H1 (cell line): ENCODE data around the gene ANKUB1.

Experiments used
- ASH2L ChIP-seq: fragments of 200-600, 300-600 bp; sonication (generic); IDR thresholded peaks from one replicate; pipeline ENCODE4 v1.7.1; 2017; ENCODE audit warnings: low read length
- ATF3 ChIP-seq: IDR thresholded peaks from 2 replicates; pipeline ENCODE4 v1.6.1; 2011; ENCODE audit warnings: low read depth, mild to moderate bottlenecking, low read length; ENCODE audit not compliant: insufficient read depth
- CHD1 ChIP-seq: IDR thresholded peaks from 2 replicates; pipeline ENCODE4 v1.6.1; 2012; ENCODE audit warnings: low read depth, low read length, improper control_type of control experiment
- EP300 ChIP-seq, 2 experiments: IDR thresholded peaks; 1 replicate in 1 of 2; 2 replicates in 1 of 2; pipeline ENCODE4 v1.6.1; 2011 to 2012; ENCODE audit warnings: low read depth in 2 of 2, low read length in 2 of 2, mild to moderate bottlenecking in 2 of 2, borderline replicate concordance in 1 of 2, inconsistent platforms in 1 of 2, moderate library complexity in 1 of 2
- EZH2 ChIP-seq: fragments of 200-600 bp; sonication (generic); IDR thresholded peaks from 2 replicates; pipeline ENCODE4 v1.7.1; 2012; ENCODE audit warnings: low read depth, mild to moderate bottlenecking, moderate library complexity, low read length, inconsistent platforms; ENCODE audit not compliant: severe bottlenecking
- MAX ChIP-seq: IDR thresholded peaks from 2 replicates; pipeline ENCODE4 v1.6.1; 2012; ENCODE audit warnings: inconsistent platforms
- POLR2A ChIP-seq, 2 experiments: IDR thresholded peaks; 1 replicate in 1 of 2; 2 replicates in 1 of 2; pipeline ENCODE4 v1.6.1; 2011; ENCODE audit warnings: low read depth in 2 of 2, low read length in 2 of 2, mild to moderate bottlenecking in 2 of 2; ENCODE audit errors: control extremely low read depth in 1 of 2
- RFX5 ChIP-seq: IDR thresholded peaks from 2 replicates; pipeline ENCODE4 v1.6.1; 2011; ENCODE audit warnings: low read depth, low read length, improper control_type of control experiment, borderline replicate concordance
- SP2 ChIP-seq: IDR thresholded peaks from 2 replicates; pipeline ENCODE4 v1.6.1; 2012; ENCODE audit warnings: mild to moderate bottlenecking, low read length, inconsistent platforms
- SRF ChIP-seq: IDR thresholded peaks from 2 replicates; pipeline ENCODE4 v1.6.1; 2011; ENCODE audit warnings: mild to moderate bottlenecking, low read depth, low read length, moderate library complexity
- TBP ChIP-seq: IDR thresholded peaks from 2 replicates; pipeline ENCODE4 v1.6.1; 2011; ENCODE audit warnings: low read depth, low read length, improper control_type of control experiment
- TF ChIP-seq, protein P1 (sequence below), 3 experiments: IDR thresholded peaks; 1 replicate in 2 of 3; 2 replicates in 1 of 3; pipeline versions ENCODE4 v1.5.1 to v1.6.1; 2011; ENCODE audit warnings: low read length in 3 of 3, mild to moderate bottlenecking in 3 of 3, inconsistent platforms in 2 of 3, low read depth in 1 of 3, moderate library complexity in 1 of 3; ENCODE audit not compliant: insufficient read depth in 1 of 3; ENCODE audit errors: control extremely low read depth in 1 of 3

DNA sequence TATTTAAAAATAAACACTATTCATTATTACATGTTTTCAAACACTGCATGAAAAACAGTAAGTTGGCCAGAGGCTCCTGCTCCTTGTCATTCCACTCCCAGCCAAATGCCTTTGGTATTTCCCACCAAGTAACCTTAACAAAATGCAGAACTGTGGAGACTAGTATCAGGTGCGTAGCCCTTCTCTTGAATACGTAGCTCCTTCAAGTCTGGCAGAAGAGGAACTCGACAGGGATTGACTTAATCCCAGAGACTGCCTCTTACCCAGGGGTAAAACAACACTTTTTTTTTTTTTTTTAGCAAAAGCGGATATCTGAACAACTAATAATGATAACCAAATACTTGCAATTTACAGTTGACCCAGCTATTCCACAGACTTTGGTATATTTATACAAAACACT, 40.8 kb downstream of the ANKUB1 start:
- TF ChIP-seq POLR2A (IDR thresholded peaks at IDR 0.05; ENCODE audit: control extremely low read depth in 1 of 2, low read depth in 2 of 2, low read length in 2 of 2) (no peak), SRF (no peak), CHD1 (no peak), SP2 (no peak), ATF3 (no peak), EZH2 (no peak), MAX (no peak), EP300 (IDR thresholded peaks at IDR 0.05; ENCODE audit: borderline replicate concordance in 1 of 2, low read depth in 2 of 2, low read length in 2 of 2) (no peak), RFX5 (no peak), ASH2L (no peak), TBP (no peak)
- TF ChIP-seq, protein P1, sequence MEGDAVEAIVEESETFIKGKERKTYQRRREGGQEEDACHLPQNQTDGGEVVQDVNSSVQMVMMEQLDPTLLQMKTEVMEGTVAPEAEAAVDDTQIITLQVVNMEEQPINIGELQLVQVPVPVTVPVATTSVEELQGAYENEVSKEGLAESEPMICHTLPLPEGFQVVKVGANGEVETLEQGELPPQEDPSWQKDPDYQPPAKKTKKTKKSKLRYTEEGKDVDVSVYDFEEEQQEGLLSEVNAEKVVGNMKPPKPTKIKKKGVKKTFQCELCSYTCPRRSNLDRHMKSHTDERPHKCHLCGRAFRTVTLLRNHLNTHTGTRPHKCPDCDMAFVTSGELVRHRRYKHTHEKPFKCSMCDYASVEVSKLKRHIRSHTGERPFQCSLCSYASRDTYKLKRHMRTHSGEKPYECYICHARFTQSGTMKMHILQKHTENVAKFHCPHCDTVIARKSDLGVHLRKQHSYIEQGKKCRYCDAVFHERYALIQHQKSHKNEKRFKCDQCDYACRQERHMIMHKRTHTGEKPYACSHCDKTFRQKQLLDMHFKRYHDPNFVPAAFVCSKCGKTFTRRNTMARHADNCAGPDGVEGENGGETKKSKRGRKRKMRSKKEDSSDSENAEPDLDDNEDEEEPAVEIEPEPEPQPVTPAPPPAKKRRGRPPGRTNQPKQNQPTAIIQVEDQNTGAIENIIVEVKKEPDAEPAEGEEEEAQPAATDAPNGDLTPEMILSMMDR (IDR thresholded peaks at IDR 0.05; ENCODE audit: control extremely low read depth in 1 of 3, insufficient read depth in 1 of 3, low read depth in 1 of 3, low read length in 3 of 3): no peak
